H1 (cell line): ENCODE data around the gene SP1. TPM values are rescaled to one million over a fixed set of nuclear protein-coding genes. Genes with fewer than 3 reads are reported as not detected.

Experiments used
- ATF3 ChIP-seq: IDR thresholded peaks from 2 replicates; pipeline ENCODE4 v1.6.1; 2011; ENCODE audit warnings: low read depth, mild to moderate bottlenecking, low read length; ENCODE audit not compliant: insufficient read depth
- CEBPB ChIP-seq: IDR thresholded peaks from 2 replicates; pipeline ENCODE4 v1.6.1; 2012; ENCODE audit warnings: low read depth, low read length
- POLR2AphosphoS5 ChIP-seq: IDR thresholded peaks from 2 replicates; pipeline ENCODE4 v1.6.1; 2011; ENCODE audit warnings: low read depth, low read length
- RNF2 ChIP-seq: fragments of 200-900, 300-1000 bp; sonication (generic); IDR thresholded peaks from 2 replicates; pipeline ENCODE4 v1.7.1; 2016; ENCODE audit warnings: borderline replicate concordance, low read depth, mild to moderate bottlenecking, antibody characterized with exemption, low read length; ENCODE audit not compliant: poor library complexity, severe bottlenecking; ENCODE audit errors: missing control alignments
- polyA plus RNA-seq, 7 experiments: library from polyadenylated mRNA; depleted of rRNA in 3 of 7; stranded (reverse) in 5 of 7; unstranded in 2 of 7; fragments of >200 nt in 5 of 7; fragments of 200-250 nt in 2 of 7; gene quantifications; 1 replicate in 5 of 7; 2 replicates in 1 of 7; 4 replicates in 1 of 7; pipeline versions ENCODE4 v1.2.1 to v1.2.3, GENCODE V29; 2011 to 2013; ENCODE audit warnings: missing spikeins in 2 of 7, mixed read lengths in 2 of 7
- total RNA-seq: library from RNA; stranded (reverse); fragmentation: NEBNext Ultra II Directional; extraction: Animal tissue kit (Norgen Biotek cat#: 25700); gene quantifications from 2 replicates; pipeline ENCODE4 v1.2.1, GENCODE V29; 2021

SP1 gene
- total and polyA plus RNA-seq, 2 of the 8 experiments (the other 6 are each of a cell fraction or from before 2014, with no cell fraction given): 50.7 to 75.2 TPM

GRCh38 chr12:53410951-53411350, 31.0 kb downstream of the SP1 start (continued):
- TF ChIP-seq ATF3 (no peak), POLR2AphosphoS5 (no peak), RNF2 (no peak), CEBPB (no peak)
- TF ChIP-seq, all 59 proteins: peak for 0
